HG03139 (cell line): Measurements from ENCODE around the gene MLYCD.

Experiments
- ATAC-seq: cut with Tn5 transposase; IDR thresholded peaks from one replicate; pipeline ENCODE4 v1.9.1; 2021; ENCODE audit not compliant: unreplicated experiment

MLYCD gene

GRCh38 chr16:83925095-83925905 is 26.4 kb downstream of the MLYCD start:
- no peak for ATAC-seq

GRCh38 chr16:83925957-83926725 is 27.2 kb downstream of the MLYCD start:
- ATAC-seq, result no peak

GRCh38 chr16:83926726-83927397 is 27.9 kb downstream of the MLYCD start:
- no peak for ATAC-seq

- ATAC-seq, result no peak
Observed at GRCh38 chr16:83928341-83929055, 29.6 kb downstream of the MLYCD start.

GRCh38 chr16:83929811-83930555 is 31.1 kb downstream of the MLYCD start:
- ATAC-seq, result no peak

GRCh38 chr16:83930730-83931500 is 32.0 kb downstream of the MLYCD start:
- no peak for ATAC-seq

- no peak for ATAC-seq
Observed at GRCh38 chr16:83931556-83931955, 32.6 kb downstream of the MLYCD start.

- ATAC-seq, result no peak
Observed at GRCh38 chr16:83932304-83932703, 33.4 kb downstream of the MLYCD start.

GRCh38 chr16:83932955-83933673 is 34.2 kb downstream of the MLYCD start:
- no peak for ATAC-seq

- no peak for ATAC-seq
Observed at GRCh38 chr16:83933885-83934683, 35.2 kb downstream of the MLYCD start.

- ATAC-seq, result no peak
Observed at GRCh38 chr16:83934684-83934977, 35.7 kb downstream of the MLYCD start.

- ATAC-seq, result no peak
Observed at GRCh38 chr16:83935005-83935857, 36.3 kb downstream of the MLYCD start.

GRCh38 chr16:83935858-83936255 is 36.9 kb downstream of the MLYCD start:
- no peak for ATAC-seq

- no peak for ATAC-seq
Observed at GRCh38 chr16:83936581-83937165, 37.8 kb downstream of the MLYCD start.

- no peak for ATAC-seq
Observed at GRCh38 chr16:83937267-83937666, 38.4 kb downstream of the MLYCD start.

- ATAC-seq, result no peak
Observed at GRCh38 chr16:83937922-83938885, 39.3 kb downstream of the MLYCD start.
